Activated CD4-positive, alpha-beta T cell treated with anti-CD3 and anti-CD28 coated beads, Interleukin-2, amount 50 U/mL, for 16 hours (primary cell): ENCODE data around the gene DOCK1.

Experiments
- DNase-seq: peaks from one replicate; pipeline ENCODE4 v3.0.0-alpha.2; 2020

The DOCK1 gene

GRCh38 chr10:127374901-127375300 lies 469.7 kb downstream of the DOCK1 start:
- no peak for DNase-seq

- no peak for DNase-seq
Observed at GRCh38 chr10:127375461-127375860, 470.2 kb downstream of the DOCK1 start.

- no peak for DNase-seq
Observed at GRCh38 chr10:127376071-127376470, 470.8 kb downstream of the DOCK1 start.

DNA sequence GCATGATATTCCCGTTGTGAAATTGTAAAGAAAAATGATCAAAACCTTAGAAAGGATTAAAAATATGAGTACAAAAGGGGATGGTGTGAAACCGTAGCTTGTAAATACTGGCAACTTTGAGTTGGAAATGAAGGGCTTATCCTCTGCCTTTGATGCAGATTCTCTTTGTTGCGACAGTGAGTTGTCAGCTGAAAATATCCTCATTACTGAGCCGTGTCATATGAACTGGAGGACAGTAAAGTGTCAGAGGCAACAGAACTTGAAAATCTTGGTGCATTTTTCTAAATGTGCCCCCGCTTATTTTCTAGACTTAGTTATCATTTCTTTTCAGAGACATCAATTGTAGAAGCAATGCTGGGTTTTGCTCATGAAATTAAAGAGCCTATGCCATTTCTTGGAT lies 473.4 kb downstream of the DOCK1 start:
- no peak for DNase-seq

GRCh38 chr10:127384532-127384931 lies 479.3 kb downstream of the DOCK1 start:
- no peak for DNase-seq

DNA sequence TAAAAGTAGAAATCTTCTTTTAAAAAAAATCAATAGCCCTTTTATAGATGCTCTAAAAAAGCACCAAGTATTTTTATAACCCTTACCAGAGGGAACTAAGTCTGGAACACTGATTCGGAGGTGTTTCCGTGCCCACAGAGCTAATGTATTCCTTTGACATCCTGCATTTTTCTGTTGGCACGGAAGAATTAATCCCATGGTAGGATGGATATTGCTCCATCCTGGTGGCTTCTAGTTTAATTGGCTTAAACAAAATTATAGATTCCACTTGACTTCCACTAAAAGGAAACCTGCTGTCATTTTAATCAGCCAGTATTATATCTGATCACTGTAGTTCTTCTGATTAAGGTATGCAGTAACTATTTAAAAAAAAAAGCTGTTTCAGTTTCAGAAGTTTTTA lies 479.8 kb downstream of the DOCK1 start:
- no peak for DNase-seq

DNA sequence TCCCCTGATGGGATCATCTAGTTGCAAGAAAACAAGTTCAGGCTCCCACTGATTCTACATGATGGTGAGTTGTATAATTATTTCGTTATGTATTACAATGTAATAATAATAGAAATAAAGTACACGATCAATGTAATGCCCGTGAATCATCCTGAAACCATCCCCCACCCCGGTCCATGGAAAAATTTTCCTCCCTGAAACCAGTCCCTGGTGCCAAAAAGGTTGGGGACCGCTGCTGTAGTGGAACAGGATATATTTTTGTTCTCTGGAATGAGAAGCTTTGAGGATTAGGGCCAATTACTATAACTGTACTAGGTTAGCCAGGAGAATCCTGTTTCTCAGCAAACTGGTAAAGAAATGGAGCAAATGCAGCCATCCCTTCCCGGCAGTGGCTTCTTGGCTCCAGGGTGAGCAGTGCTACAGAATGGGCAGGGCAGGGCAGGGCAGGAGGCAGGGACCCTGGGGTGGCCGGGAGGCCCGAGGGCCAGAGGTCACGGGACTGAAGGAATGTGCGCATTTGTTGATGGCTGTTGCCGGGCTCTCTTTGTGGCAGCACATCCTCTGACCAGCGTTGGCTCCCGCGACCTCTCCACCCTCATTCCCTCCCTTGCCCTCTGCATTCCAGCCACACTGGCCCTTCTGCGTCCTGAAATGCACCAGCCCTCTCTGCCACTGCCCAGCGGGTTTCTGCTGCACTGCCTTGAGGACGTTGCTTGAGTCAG lies 481.5 kb downstream of the DOCK1 start:
- DNase-seq, result no peak

GRCh38 chr10:127391875-127392274 lies 486.6 kb downstream of the DOCK1 start:
- DNase-seq, result no peak

DNA sequence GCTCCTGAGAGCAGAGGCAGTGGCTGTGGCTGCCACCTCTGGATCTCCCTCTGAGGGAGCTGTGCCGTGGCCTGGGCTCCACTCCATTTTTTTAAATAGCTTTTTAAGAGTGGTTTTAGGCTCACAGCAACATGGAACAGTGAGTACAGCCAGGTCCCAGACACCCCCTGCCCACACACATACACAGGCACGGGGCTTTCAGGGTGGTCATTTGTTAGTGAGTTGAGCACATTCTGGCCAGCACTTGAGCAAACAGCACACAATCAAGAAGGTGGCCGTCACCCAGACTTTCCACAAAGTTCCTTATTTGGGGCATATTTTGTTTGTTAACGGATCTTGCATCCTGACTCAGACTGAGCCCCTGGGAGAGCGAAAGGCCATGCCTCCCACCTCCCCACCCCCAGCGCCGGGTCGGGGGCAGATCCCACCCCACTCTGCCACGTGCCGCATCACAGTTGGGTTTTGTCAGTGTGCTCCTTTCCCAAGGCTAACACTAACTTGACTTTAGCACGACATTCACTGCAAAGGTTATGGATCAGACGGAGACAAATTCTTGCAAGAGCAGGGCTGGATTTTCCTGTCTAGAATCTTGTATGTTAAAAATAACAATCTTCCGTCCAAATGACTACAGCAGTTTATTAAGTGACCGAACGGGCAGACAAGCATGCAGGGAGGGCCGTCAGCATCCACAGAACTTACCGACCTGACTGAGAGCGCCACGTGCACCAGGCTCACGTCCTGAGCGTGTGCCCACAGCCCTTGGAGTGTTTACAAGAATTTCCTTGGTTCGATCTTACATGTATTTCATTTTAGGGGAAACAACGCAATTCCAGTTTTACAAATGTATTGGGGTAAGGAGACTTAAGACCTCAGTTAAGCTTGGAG lies 487.4 kb downstream of the DOCK1 start:
- no peak for DNase-seq

DNA sequence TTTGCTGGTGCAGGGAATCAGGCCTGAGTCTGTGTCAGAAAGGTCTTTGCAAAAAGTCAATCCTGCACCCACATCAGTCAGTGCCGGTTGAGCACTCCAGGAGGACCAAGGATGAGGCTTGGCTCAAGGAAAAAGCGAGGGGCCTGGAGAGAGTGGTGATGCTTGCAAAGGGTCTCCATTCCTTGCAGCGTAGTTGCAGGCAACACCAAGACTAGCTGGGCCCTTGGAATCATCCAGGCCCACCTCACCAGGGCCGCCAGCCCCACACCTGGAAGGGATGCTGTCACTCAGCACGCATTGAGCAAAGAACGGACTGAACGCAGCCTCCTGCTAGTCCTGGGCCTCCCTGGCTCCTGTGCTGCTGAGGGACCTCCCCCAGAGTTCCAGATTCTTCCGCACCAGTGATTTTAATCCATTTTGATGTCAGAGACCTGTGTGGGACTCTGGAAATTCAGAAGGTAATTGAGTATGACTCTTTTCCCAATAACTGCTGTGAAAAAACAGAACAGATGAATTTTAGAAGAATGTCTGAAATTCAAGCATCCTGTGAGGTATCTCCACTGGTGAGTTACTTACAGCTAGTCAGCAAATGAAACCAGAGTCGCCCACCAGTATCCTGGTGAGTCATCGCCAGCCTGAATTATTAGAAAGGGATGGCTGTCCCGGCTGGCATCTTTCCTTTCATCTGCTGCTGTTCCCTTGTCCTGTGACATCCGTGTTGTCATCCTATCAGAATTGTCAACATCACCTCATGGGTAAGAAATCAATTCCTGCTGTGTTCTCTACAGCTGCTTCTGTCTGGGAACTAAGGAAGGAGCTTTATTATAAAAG lies 493.1 kb downstream of the DOCK1 start:
- no peak for DNase-seq

DNA sequence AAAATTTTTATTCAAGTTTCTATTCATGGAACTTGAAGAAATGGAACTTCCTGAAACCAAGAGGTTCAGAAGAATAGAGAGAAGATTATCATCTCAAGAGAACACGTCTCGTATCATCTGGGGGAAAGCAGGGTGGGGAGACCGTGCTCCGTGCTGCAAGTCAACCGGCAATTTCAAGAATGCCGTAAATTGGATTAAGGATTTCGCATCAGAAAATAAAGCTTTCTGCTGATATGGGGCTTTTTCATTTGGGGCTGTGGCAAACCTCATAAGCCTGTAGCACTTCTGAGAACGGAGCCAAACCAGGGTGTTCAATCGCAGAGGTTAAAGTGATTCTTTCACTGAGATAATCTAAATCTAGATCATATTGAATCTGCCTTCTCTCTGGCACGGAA lies 493.7 kb downstream of the DOCK1 start:
- no peak for DNase-seq

- no peak for DNase-seq
Observed at GRCh38 chr10:127399668-127400067, 494.4 kb downstream of the DOCK1 start.

DNA sequence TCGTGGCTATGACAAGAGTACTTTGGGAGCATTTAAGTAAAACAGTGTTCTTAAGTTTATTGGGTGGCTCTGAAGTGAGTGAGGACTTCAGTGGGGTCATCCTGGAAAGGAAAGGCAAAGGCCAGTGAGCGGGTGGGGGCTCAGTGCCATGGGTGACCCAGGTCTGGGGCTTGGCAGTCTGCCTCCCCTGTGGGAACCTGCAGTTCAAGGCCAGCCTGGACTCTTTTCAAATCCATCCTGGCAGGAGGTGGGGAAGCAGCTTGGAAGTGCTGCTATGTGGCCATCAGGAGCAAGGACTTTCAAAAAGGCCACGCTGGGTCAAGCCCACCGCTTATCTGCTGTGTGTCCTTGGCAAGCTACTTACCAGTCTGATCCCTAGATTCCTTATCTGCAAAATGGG lies 495.0 kb downstream of the DOCK1 start:
- no peak for DNase-seq

- no peak for DNase-seq
Observed at GRCh38 chr10:127402596-127403409, 497.6 kb downstream of the DOCK1 start.

GRCh38 chr10:127405221-127405620 lies 500.0 kb downstream of the DOCK1 start:
- no peak for DNase-seq

DNA sequence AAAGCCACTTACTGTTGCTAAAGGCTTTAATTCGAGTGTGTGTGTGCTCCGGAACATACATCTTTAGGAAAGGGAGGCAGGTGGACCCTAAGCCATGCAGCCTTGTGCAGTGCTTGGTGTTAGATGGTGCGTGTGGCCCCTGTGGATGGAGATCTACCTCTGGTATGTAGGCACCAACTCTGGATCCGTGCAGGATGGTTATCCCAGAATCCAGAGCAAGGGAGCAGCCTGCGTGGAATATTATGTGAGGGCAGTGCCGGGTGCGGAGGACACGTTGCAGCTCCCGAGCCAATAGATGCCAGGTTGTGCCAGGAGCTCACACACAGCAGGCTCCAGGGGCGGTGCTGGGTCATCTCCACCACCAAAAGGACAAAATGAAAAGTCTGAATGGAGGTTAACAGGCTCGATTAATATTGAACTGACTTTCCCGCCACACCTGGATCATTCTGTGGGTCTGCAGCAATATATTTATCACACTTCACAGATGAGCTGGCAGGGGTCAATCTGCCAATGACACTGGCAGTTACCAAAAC lies 500.9 kb downstream of the DOCK1 start:
- no peak for DNase-seq

DNA sequence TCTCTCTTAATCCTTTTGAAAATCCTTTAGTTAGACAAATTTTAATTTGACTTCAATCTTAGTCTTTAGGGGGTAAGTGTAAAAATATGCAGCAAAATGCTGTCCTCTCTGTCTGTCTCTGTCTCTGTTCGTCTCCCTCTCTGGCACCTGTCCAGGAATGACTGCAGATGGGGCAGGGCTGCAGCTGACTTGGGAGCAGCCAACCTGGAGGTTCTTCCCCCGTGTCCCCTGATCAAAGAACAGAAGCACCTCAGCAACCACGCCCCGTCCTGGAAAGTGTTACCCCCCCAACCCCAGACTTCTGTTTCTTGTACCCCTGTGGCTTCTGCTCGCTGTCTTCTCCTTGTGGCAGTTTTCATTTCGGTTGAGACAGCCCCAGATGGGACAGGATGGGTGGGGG lies 502.3 kb downstream of the DOCK1 start:
- no peak for DNase-seq

DNA sequence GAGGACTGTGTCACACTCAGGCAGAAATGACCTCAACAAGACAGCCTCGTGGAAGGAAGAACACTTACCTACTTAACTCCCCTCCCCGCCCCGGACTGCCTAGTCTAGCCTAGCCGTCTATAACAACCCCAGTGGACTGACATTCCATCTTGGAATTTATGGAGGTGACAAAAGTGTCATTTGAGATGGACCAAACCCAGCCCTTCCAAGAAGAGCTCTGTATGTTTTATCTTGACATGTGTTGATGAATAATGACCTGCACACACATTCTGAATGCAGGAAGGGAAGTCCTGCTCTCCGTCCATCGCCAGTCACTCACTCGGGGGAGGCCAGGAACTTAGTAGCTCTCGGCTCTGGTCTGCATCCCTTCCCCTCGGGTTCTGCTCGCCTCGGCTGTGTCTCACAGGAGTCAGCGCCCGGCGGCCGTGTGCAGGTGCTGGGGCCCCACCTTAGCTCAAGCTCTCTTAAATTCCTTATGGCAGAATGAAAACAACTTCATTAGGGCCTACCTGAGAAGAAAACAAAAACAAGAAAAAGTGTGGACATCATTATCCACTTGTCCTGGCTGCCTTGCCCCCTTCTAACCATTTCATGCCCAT lies 503.0 kb downstream of the DOCK1 start:
- no peak for DNase-seq

DNA sequence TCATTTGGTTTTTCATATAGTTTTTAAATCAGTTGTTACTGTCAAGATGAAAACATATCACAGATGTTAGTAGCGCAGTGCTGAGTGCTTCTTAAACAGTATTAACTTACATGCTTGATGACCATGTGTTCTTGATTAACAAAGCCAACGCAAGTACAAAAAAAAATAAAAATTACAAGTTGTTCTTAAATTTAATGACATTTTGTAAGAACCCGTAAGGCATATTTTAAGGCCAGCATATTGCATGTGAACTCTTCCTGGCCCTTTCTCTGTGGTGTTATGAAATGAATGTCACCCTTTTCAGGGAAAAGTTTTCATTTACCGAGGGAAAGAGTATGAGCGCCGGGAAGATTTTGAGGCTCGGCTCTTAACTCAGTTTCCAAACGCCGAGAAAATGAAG lies 503.5 kb downstream of the DOCK1 start:
- no peak for DNase-seq

- no peak for DNase-seq
Observed at GRCh38 chr10:127410030-127410429, 504.8 kb downstream of the DOCK1 start.

DNA sequence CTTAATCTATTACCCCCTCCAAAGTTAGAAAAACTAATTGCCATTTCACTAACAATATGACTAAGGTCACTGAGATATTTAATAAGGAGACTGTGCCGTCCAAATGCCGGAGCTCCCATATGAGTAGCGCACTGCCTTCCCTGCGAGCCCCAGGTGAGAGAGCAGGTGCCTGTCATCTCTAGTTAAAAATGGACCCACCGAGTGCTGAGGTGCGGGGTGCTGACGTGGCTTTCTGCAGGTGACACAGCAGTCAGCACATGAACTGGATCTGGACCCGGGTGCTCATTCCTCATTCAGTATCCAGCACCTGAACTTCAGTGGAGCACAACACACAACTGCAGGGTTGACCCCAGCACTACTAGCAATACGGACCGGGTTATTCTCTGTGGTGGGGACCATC lies 505.8 kb downstream of the DOCK1 start:
- no peak for DNase-seq

DNA sequence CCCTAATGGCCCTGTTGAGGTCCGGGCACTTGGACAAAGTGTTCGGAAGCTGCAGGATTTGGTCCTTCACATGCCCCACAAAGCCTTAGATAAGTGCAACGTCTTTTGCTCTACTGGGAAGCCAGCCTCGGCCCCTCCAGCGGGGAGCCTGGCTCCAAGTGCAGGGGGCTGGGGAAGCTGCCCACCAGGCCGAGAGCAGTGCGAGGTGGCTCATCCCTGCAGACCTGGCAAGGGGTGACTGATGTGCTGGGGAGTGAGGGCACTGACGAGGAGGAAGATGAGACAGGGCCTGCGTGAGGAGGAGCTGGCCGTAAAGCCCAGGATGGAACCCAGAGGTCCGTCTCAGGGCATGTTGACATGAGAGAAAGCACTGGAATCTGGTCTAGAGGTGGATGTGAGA lies 508.1 kb downstream of the DOCK1 start:
- no peak for DNase-seq
